ENCODE measurements around the gene SMARCB1. TPM values are rescaled to one million over a fixed set of nuclear protein-coding genes. Genes with fewer than 3 reads are reported as not detected.

Gene SMARCB1
- total RNA-seq, 1 donor from 2014 or later, result 105 TPM

DNA sequence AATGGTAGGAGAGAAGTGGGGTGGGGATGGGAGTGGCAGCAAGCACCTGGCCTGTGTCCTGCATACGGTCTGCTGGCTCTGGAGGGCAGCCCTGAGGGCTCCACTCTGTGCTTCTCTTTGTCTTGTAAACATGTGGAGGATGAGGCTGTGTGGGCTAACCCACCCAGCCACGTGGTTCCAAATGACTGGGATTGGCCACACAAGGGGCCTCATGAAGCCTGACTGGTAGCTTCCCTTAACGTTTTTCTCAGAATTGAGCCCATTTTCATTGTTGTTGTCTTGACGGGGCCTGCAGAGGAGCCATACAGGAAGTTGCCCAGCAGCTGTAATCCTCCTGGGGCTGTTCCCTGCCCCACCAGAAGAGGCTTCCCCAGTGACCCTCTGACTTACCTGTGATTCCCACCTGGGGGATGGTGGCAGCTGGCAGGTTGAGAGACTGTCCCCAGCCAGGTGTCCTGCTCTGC, 34.0 kb downstream of the SMARCB1 start:
- Mint-ChIP-seq H3K27ac (ENCODE audit: unreplicated experiment) (no peak overlapping the region), H3K4me3 (ENCODE audit: unreplicated experiment) (no peak overlapping the region), H3K36me3 (ENCODE audit: low read depth, unreplicated experiment) (peaks cover 50% of the 10 kb centered on the region), H3K4me1 (ENCODE audit: unreplicated experiment) (peaks cover 4% of the 10 kb centered on the region), H3K9me3 (ENCODE audit: unreplicated experiment) (no peaks in the 10 kb centered on the region), H3K27me3 (ENCODE audit: unreplicated experiment) (peaks cover under 1% of the 10 kb centered on the region)
- DNase-seq (ENCODE audit: low spot score), result no peak
- TF ChIP-seq, protein P1, sequence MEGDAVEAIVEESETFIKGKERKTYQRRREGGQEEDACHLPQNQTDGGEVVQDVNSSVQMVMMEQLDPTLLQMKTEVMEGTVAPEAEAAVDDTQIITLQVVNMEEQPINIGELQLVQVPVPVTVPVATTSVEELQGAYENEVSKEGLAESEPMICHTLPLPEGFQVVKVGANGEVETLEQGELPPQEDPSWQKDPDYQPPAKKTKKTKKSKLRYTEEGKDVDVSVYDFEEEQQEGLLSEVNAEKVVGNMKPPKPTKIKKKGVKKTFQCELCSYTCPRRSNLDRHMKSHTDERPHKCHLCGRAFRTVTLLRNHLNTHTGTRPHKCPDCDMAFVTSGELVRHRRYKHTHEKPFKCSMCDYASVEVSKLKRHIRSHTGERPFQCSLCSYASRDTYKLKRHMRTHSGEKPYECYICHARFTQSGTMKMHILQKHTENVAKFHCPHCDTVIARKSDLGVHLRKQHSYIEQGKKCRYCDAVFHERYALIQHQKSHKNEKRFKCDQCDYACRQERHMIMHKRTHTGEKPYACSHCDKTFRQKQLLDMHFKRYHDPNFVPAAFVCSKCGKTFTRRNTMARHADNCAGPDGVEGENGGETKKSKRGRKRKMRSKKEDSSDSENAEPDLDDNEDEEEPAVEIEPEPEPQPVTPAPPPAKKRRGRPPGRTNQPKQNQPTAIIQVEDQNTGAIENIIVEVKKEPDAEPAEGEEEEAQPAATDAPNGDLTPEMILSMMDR (IDR thresholded peaks at IDR 0.05; ENCODE audit: unreplicated experiment), result no peak

DNA sequence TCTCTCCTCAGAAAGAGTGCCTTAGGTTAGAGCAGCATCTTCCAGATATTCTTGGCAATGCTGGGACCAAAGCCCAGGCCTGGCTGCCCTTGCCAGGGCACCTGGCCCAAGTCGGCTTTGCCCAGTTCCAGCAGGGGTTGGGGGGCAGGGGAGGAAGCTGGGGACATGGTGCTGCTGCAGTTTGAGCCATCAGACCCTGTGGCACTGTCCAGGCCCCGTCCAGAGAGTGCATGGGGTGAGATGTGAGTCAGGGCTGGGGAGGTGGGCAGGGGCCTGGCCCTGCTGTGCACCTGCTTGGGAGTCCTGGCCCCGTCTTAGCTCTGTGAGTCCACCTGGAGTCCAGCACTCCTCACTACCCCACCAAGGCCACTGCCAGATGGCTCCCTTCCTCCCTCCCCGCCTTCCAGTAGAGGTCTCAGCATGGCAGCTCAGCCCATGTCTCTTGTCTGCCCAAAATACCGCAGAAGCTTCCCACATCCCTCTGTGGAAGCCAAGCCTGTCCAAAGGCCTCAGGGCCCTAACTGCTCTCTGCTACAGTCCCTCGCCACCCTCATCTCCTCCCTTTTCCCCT, 35.4 kb downstream of the SMARCB1 start:
- Mint-ChIP-seq H3K4me1 (ENCODE audit: unreplicated experiment) (peaks cover 4% of the 10 kb centered on the region), H3K4me3 (ENCODE audit: unreplicated experiment) (peak overlapping the region; percentile 37), H3K9me3 (ENCODE audit: unreplicated experiment) (no peaks in the 10 kb centered on the region), H3K27ac (ENCODE audit: unreplicated experiment) (peak overlapping the region; percentile 18), H3K36me3 (ENCODE audit: low read depth, unreplicated experiment) (peaks cover 42% of the 10 kb centered on the region), H3K27me3 (ENCODE audit: unreplicated experiment) (peaks cover 3% of the 10 kb centered on the region)
- no peak for DNase-seq (ENCODE audit: low spot score)
- TF ChIP-seq, protein P1 (IDR thresholded peaks at IDR 0.05; ENCODE audit: unreplicated experiment), result no peak

DNA sequence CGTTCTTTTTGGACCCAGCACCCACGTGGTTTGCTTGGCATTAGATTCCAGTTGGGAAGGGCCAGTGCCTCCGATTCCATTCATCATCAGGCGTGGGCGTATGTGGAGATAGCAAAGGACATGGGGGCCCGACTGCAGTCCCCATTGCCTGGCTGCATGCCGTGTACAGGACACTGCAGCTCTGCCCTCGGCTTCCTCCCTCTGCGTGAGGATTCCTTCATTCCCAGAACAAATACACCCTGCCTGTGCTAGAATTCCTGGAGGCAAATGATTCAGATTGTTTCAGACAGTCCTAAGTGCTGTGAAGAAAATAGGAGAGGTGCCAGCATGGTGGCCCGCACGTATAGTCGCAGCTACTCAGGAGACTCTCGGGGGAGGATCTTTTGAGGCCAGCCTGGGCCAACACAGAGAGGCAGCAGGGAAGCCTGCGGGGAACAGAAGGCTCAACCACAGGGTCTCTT, 36.6 kb downstream of the SMARCB1 start:
- Mint-ChIP-seq H3K27ac (ENCODE audit: unreplicated experiment) (no peak overlapping the region), H3K4me1 (ENCODE audit: unreplicated experiment) (peaks cover 4% of the 10 kb centered on the region), H3K9me3 (ENCODE audit: unreplicated experiment) (no peaks in the 10 kb centered on the region), H3K4me3 (ENCODE audit: unreplicated experiment) (no peak overlapping the region), H3K36me3 (ENCODE audit: low read depth, unreplicated experiment) (peaks cover 39% of the 10 kb centered on the region), H3K27me3 (ENCODE audit: unreplicated experiment) (peaks cover 3% of the 10 kb centered on the region)
- no peak for DNase-seq (ENCODE audit: low spot score)
- TF ChIP-seq, protein P1 (IDR thresholded peaks at IDR 0.05; ENCODE audit: unreplicated experiment), result no peak

DNA sequence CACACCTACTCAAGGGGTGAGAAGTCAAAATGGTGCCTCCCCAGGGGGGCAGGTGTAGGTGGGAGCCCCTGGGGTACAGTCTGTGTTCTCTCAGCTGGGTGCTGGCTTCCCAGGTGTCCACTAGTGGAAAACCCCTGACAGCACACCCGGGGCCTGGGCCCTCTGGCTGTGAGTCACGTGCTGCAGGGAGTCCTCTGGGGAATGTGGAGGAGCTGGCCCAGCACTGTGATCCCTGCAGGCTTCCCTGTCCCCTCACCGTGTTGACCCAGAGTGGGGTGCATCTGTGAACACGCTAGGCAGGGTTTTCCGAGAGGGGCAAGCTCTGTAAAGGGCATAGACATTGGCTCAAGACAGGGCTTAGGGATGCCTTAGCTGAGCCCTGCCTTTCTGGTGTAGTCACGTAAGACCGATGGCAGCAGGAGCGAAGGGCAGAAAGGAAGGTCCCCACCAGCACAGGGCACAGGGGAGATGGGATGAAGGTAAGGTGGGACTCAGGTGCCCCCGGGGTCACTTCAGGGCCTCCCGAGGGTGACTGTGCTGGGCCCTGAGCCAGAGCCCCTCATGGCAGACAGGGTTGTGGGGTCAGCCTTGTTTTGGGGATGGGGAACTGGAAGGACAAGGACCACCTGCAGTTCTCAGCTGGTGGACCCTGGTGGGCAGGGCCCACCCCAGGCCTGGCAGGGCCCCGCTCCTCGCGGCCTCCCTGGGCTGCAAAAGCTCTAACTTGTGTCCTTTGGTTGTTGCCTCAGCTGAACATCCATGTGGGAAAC, 37.9 kb downstream of the SMARCB1 start:
- H3K9me3 Mint-ChIP-seq (ENCODE audit: unreplicated experiment), result no peaks in the 10 kb centered on the region
- no peak overlapping the region for H3K4me3 Mint-ChIP-seq (ENCODE audit: unreplicated experiment)
- no peak for DNase-seq (ENCODE audit: low spot score)
- peaks cover 48% of the 10 kb centered on the region for H3K36me3 Mint-ChIP-seq (ENCODE audit: low read depth, unreplicated experiment)
- peaks cover 4% of the 10 kb centered on the region for H3K4me1 Mint-ChIP-seq (ENCODE audit: unreplicated experiment)
- no peak overlapping the region for H3K27ac Mint-ChIP-seq (ENCODE audit: unreplicated experiment)
- TF ChIP-seq, protein P1 (IDR thresholded peaks at IDR 0.05; ENCODE audit: unreplicated experiment), result no peak
- H3K27me3 Mint-ChIP-seq (ENCODE audit: unreplicated experiment), result peaks cover 8% of the 10 kb centered on the region

Measured in endothelial cell (in vitro differentiated cells).